Fibroblast of skin of left quadriceps (primary cell): ENCODE measurements around the gene TDRD7.
"Not testable (repeated sequence)": the region's sequence is repeated elsewhere in the genome, so short reads cannot be mapped to it uniquely, and the experiment has no call there.

Experiments used
- DNase-seq, 2 experiments: peaks; one replicate each; pipeline ENCODE4 v3.0.0-alpha.2; 2013; ENCODE audit warnings: low read depth in 2 of 2

Gene TDRD7

GRCh38 chr9:97478301-97478981 is 66.5 kb downstream of the TDRD7 start:
- DNase-seq = no peak

- DNase-seq = no peak
Measured at GRCh38 chr9:97479496-97480159, 67.7 kb downstream of the TDRD7 start.

- no peak for DNase-seq
Measured at GRCh38 chr9:97480174-97480573, 68.3 kb downstream of the TDRD7 start.

- peak; percentile 21 to 29 for DNase-seq
Measured at GRCh38 chr9:97480749-97481148, 68.9 kb downstream of the TDRD7 start.

- no peak for DNase-seq
Measured at GRCh38 chr9:97484134-97484533, 72.2 kb downstream of the TDRD7 start.

- no peak for DNase-seq
Measured at GRCh38 chr9:97487107-97487506, 75.2 kb downstream of the TDRD7 start.

- DNase-seq = no peak
Measured at GRCh38 chr9:97487861-97488260, 76.0 kb downstream of the TDRD7 start.

- DNase-seq = no peak
Measured at GRCh38 chr9:97491216-97491999, 79.5 kb downstream of the TDRD7 start.

- not testable (repeated sequence) for DNase-seq
Measured at GRCh38 chr9:97497558-97498375, 85.9 kb downstream of the TDRD7 start.

GRCh38 chr9:97498846-97499245 is 87.0 kb downstream of the TDRD7 start:
- not testable (repeated sequence) for DNase-seq

- DNase-seq = no peak
Measured at GRCh38 chr9:97500263-97500662, 88.4 kb downstream of the TDRD7 start.

- no peak for DNase-seq
Measured at GRCh38 chr9:97500765-97501176, 88.9 kb downstream of the TDRD7 start.

GRCh38 chr9:97501177-97501971 is 89.5 kb downstream of the TDRD7 start, which contains the start of gene TMOD1:
Gene TMOD1 (plus strand): TSS chr9:97501666. CDS start chr9:97524189, 22,523 bp downstream.
- no peak for DNase-seq

GRCh38 chr9:97501972-97502221 is 90.0 kb downstream of the TDRD7 start:
- no peak for DNase-seq

GRCh38 chr9:97502222-97502983 is 90.5 kb downstream of the TDRD7 start:
- DNase-seq = no peak

- DNase-seq = no peak
Measured at GRCh38 chr9:97502984-97503861, 91.3 kb downstream of the TDRD7 start.

- DNase-seq = no peak
Measured at GRCh38 chr9:97503862-97504210, 91.9 kb downstream of the TDRD7 start.

- DNase-seq = no peak
Measured at GRCh38 chr9:97504381-97505216, 92.7 kb downstream of the TDRD7 start.

- DNase-seq = no peak
Measured at GRCh38 chr9:97505845-97506244, 93.9 kb downstream of the TDRD7 start.
